H7 (cell line): Measurements from ENCODE around the gene PARD3B. TPM values are rescaled to one million over a fixed set of nuclear protein-coding genes. Genes with fewer than 3 reads are reported as not detected.

Experiments used
- DNase-seq: peaks from one replicate; pipeline ENCODE4 v3.0.0; 2012
- H3K27me3 ChIP-seq: 2 replicates; pipeline ENCODE4 v1.6.0; 2011; ENCODE audit warnings: mild to moderate bottlenecking, low read length; ENCODE audit not compliant: control insufficient read depth, insufficient read depth
- H3K36me3 ChIP-seq: replicated peaks from 2 replicates; pipeline ENCODE4 v1.5.1; 2011; ENCODE audit warnings: low read length; ENCODE audit not compliant: control insufficient read depth, insufficient read depth
- H3K4me3 ChIP-seq: 2 replicates; pipeline ENCODE4 v1.5.1; 2011; ENCODE audit warnings: low read depth, mild to moderate bottlenecking, control low read depth, low read length, moderate library complexity; ENCODE audit not compliant: insufficient read depth
- total RNA-seq: library from RNA; depleted of rRNA; stranded (reverse); fragments of >200 nt; shearing (Covaris generic); gene quantifications from 2 replicates; pipeline ENCODE4 v1.2.3, GENCODE V29; 2014

The PARD3B gene
- total RNA-seq, 1 experiment from 2014 or later, result 2.3 TPM

- Histone ChIP-seq H3K4me3 (no peak overlapping the region), H3K27me3 (no peaks in the 10 kb centered on the region), H3K36me3 (no peaks in the 10 kb centered on the region)
- DNase-seq, result no peak
Observed at GRCh38 chr2:205091411-205091810, 546.1 kb downstream of the PARD3B start.

- H3K4me3 ChIP-seq, result no peak overlapping the region
- DNase-seq, result no peak
- H3K27me3 ChIP-seq, result no peaks in the 10 kb centered on the region
- H3K36me3 ChIP-seq, result no peaks in the 10 kb centered on the region
Observed at GRCh38 chr2:205094031-205094430, 548.8 kb downstream of the PARD3B start.

DNA sequence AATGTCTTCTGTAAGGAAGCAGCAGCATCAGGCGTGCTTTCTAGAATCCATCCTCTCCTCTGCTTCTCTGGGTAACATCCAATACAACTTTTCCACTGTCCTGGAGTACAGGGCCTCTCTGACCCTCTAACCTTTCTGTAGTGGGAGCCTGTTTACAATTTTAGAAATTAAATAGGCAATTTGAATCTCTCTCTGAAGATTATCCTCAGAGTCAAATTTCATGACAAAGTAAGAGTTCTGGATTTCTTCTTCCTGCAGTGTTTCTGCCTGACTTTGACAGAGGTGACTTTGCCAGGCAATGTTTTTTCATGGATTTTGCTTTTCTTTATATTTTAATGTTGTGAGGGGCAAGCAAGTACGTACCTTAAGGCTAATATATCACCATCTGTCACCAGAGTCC is 558.4 kb downstream of the PARD3B start:
- no peak for DNase-seq
- Histone ChIP-seq H3K27me3 (no peaks in the 10 kb centered on the region), H3K36me3 (no peaks in the 10 kb centered on the region), H3K4me3 (no peak overlapping the region)

DNA sequence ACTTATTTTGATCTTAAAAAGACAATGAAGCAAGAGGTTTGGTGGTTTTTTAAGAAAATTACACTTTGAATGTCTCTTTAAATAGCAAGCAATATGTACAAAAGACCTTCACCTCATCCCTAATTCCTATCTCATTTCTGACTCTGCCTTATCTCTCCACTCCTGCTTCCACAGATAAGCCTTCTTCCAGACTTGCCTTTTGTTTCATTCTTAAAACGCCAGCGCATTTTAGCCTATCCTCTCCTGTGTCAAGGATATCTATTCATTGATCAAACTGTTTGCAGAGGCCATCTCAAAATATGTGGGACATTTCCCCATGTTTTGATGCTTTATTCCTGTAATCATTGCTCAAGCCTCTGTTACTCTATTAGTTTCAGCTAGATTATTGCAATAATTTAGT is 562.5 kb downstream of the PARD3B start:
- H3K36me3 ChIP-seq, result no peaks in the 10 kb centered on the region
- DNase-seq, result no peak
- H3K27me3 ChIP-seq, result no peaks in the 10 kb centered on the region

GRCh38 chr2:205115511-205115910 is 570.2 kb downstream of the PARD3B start:
- Histone ChIP-seq H3K36me3 (no peaks in the 10 kb centered on the region), H3K27me3 (no peaks in the 10 kb centered on the region), H3K4me3 (no peak overlapping the region)
- no peak for DNase-seq

More for the DNA sequence above, 562.5 kb downstream of the PARD3B start:
- H3K4me3 ChIP-seq, result no peak overlapping the region

GRCh38 chr2:205117125-205117524 is 571.9 kb downstream of the PARD3B start:
- Histone ChIP-seq H3K27me3 (no peaks in the 10 kb centered on the region), H3K4me3 (no peak overlapping the region), H3K36me3 (no peaks in the 10 kb centered on the region)
- no peak for DNase-seq

DNA sequence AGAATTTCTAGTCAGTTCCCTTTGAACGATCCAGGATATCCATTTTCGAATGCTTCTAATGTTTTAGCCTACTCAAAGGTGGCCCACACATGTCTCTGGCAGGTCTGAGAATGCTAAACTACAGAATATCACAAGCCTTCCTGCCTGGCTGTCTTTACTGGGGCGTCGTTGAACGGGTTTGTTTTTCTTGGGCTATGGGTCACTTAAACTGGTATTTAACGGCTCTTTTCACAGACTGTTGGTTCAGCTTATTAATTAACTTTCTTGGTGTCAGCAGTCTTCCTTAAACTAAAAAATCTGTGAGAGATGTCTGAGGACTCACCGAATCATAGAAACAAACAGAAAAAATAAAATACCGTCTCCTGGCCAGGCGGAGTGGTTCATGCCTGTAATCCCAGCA is 573.9 kb downstream of the PARD3B start:
- H3K36me3 ChIP-seq, result no peaks in the 10 kb centered on the region
- DNase-seq, result no peak
- no peak overlapping the region for H3K4me3 ChIP-seq
- no peaks in the 10 kb centered on the region for H3K27me3 ChIP-seq

GRCh38 chr2:205128726-205129125 is 583.5 kb downstream of the PARD3B start:
- no peak overlapping the region for H3K4me3 ChIP-seq
- DNase-seq, result no peak
- H3K27me3 ChIP-seq, result no peaks in the 10 kb centered on the region
- H3K36me3 ChIP-seq, result no peaks in the 10 kb centered on the region

DNA sequence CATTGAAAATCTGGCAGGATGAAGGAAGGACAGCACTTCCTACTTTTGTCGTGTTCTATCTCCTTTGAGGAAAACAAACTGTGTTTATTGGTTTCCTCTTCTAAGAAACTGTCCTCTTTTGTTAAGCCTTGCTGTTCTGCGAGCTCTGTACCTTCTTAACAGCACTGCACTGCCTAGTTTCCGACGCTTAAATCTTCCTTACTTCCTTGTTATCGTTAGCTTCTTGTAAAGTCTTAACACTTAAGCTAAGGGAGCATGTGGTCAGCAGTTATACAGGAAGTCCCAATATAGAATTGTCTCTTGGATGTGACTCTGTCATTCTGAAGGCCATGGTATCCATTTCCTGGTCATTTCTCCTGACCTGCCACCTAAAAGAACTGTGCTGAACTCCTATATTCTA is 584.3 kb downstream of the PARD3B start:
- no peaks in the 10 kb centered on the region for H3K36me3 ChIP-seq
- DNase-seq, result no peak
- H3K4me3 ChIP-seq, result no peak overlapping the region
- no peaks in the 10 kb centered on the region for H3K27me3 ChIP-seq

DNA sequence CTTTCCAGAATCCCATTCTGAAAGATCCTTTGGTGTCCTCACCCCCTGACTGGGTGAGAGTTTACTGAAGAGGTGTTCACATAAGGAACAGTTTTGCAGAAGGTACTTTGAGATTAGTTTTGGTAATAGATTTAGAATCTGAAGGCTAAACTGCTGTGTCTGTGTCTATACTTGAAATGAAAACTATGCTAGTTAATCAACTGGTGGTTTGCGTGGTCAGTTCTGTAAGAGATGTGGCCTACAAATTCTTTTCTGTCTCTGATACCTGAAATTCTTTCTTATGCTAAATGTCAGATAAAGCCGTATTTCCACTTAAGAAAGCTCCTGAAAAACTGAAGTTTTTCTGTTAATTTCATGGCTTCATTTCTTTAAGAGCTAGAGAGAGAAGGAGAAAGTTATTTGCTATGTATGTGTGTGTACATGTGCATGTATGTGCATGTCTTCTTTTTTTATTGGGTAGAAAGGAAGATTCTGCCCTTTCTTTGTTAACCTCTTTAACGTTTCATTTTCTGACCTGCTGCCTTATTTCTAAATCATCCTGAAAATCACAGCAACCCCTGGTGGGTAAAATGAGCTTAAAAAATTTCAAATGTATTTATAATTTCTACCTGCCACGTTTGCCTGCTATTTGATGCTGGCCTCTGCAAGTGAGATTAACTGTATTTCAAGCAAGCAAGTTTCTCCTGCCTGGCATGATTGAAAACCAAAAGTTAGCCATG is 585.0 kb downstream of the PARD3B start:
- H3K4me3 ChIP-seq, result no peak overlapping the region

DNA sequence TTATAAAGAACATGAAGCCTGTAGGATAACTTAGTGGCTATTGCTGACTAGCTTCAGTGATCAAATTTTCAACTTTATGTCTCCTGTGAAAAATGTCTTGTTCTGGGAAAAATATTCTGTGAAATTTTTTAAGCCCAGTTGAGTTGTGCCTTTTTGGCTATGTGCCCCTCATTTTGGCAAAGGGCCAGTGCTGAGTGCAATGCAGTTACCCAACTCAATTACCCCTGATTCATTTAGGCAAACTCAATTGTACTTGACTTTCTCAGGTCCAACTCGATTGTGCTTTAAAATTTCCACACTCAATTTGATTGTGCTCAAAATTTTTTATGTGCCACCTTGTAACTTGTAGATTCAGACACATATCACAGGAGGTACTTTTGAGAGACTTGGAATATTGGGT is 588.3 kb downstream of the PARD3B start:
- DNase-seq, result no peak
- Histone ChIP-seq H3K27me3 (no peaks in the 10 kb centered on the region), H3K4me3 (no peak overlapping the region)

More for the DNA sequence above, 585.0 kb downstream of the PARD3B start:
- no peak for DNase-seq
- Histone ChIP-seq H3K36me3 (no peaks in the 10 kb centered on the region), H3K27me3 (no peaks in the 10 kb centered on the region)

GRCh38 chr2:205138735-205139134 is 593.5 kb downstream of the PARD3B start:
- no peaks in the 10 kb centered on the region for H3K27me3 ChIP-seq
- H3K4me3 ChIP-seq, result no peak overlapping the region
- DNase-seq, result no peak
- no peaks in the 10 kb centered on the region for H3K36me3 ChIP-seq

More for the DNA sequence above, 588.3 kb downstream of the PARD3B start:
- H3K36me3 ChIP-seq, result no peaks in the 10 kb centered on the region

- Histone ChIP-seq H3K27me3 (no peaks in the 10 kb centered on the region), H3K36me3 (no peaks in the 10 kb centered on the region), H3K4me3 (no peak overlapping the region)
- peak; percentile 53 for DNase-seq
Observed at GRCh38 chr2:205139822-205140463, 594.7 kb downstream of the PARD3B start.

DNA sequence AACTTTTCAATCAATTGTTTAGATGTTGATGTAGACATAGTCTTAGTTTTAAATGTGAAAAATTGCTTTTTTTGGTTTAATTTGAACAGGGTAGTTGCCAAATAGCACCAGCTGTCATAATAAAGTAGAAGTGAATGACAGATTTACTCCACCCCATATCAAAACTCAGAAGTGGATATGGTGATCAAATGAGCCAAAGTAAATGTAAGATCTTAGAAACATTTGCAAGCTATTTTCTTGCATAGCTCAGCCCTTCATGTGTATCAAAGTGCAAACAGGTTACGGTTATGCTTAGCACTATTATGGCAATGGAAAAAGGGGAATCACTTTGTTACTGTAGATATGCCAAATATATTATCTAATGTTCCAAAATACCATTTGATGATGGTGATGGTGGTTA is 596.1 kb downstream of the PARD3B start:
- no peak for DNase-seq
- H3K27me3 ChIP-seq, result no peaks in the 10 kb centered on the region

DNA sequence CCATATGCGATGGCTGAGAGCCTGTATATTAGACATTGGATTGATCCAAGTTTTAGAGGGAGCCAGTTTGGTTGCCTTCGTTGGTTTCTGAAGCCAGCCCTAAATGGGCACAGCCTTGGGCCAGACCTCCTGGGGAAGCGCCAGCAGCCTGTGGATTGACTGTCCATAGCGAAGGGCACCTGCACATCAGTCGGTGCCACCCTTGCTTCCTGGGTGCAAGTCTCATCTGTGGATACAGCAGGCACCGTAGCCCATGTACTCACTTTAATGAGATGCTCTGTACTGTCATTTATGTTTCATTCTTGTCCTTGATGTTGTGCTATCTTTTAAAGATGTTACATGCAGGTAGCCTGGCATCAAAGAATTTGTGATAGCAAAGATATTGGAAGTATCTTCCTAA is 600.6 kb downstream of the PARD3B start:
- no peaks in the 10 kb centered on the region for H3K36me3 ChIP-seq
- no peak for DNase-seq

More for the DNA sequence above, 596.1 kb downstream of the PARD3B start:
- no peaks in the 10 kb centered on the region for H3K36me3 ChIP-seq
- H3K4me3 ChIP-seq, result no peak overlapping the region

More for the DNA sequence above, 600.6 kb downstream of the PARD3B start:
- no peaks in the 10 kb centered on the region for H3K27me3 ChIP-seq
- H3K4me3 ChIP-seq, result no peak overlapping the region
